WTC11 (cell line): ENCODE measurements around the gene FAM181A. TPM values are rescaled to one million over a fixed set of nuclear protein-coding genes. Genes with fewer than 3 reads are reported as not detected.

Source experiments
- ATAC-seq: fragments of 200-7000 bp; cut with Tn5 transposase; 2 replicates; pipeline ENCODE4 v1.10.0; 2021; ENCODE audit warnings: mild to moderate bottlenecking, moderate library complexity
- CTCF ChIA-PET: fragments of 300-600 bp; sonication (Branson Sonifier 250); formaldehyde crosslinking; loops from one replicate; lab custom pipeline; 2021; ENCODE audit warnings: antibody characterized with exemption; lab: Charles Lee
- POLR2A ChIA-PET: fragments of 350-600 bp; sonication (Branson Sonifier 250); formaldehyde crosslinking; loops from one replicate; lab custom pipeline; 2021; ENCODE audit warnings: antibody characterized with exemption; lab: Charles Lee
- DNase-seq: peaks from one replicate; pipeline ENCODE4 v3.0.0; 2021; ENCODE audit warnings: low spot score
- H3K27ac Mint-ChIP-seq: 2 replicates; pipeline ENCODE4 v1.8.0; 2021; ENCODE audit warnings: mixed read lengths
- H3K27me3 Mint-ChIP-seq: 2 replicates; pipeline ENCODE4 v1.8.0; 2021; ENCODE audit warnings: low read depth, mild to moderate bottlenecking, moderate library complexity, mixed read lengths
- H3K36me3 Mint-ChIP-seq: 2 replicates; pipeline ENCODE4 v1.8.0; 2021; ENCODE audit warnings: mixed read lengths
- H3K4me1 Mint-ChIP-seq: 2 replicates; pipeline ENCODE4 v1.8.0; 2022; ENCODE audit warnings: mixed read lengths
- H3K4me3 Mint-ChIP-seq: 2 replicates; pipeline ENCODE4 v1.8.0; 2021; ENCODE audit warnings: mild to moderate bottlenecking, moderate library complexity, mixed read lengths
- H3K9me3 Mint-ChIP-seq: 2 replicates; pipeline ENCODE4 v1.8.0; 2021; ENCODE audit warnings: mixed read lengths
- CREB1 ChIP-seq: sonication (generic); formaldehyde crosslinking; IDR thresholded peaks from 2 replicates; pipeline ENCODE4 v1.8.0; 2023; ENCODE audit warnings: mild to moderate bottlenecking, missing genetic modification reagents
- EMX1 ChIP-seq: fragments of 250-450 bp; sonication (Bioruptor Pico); IDR thresholded peaks from 2 replicates; pipeline ENCODE4 v1.8.0; 2021; ENCODE audit warnings: mild to moderate bottlenecking
- FOXP1 ChIP-seq: sonication (generic); formaldehyde crosslinking; IDR thresholded peaks from 2 replicates; pipeline ENCODE4 v1.8.0; 2022; ENCODE audit warnings: missing genetic modification reagents, mild to moderate bottlenecking, moderate library complexity, borderline replicate concordance
- NFATC4 ChIP-seq: fragments of 250-450 bp; sonication (Bioruptor Pico); IDR thresholded peaks from 2 replicates; pipeline ENCODE4 v1.9.0; 2021; ENCODE audit warnings: mild to moderate bottlenecking
- RORB ChIP-seq: fragments of 250-450 bp; sonication (Bioruptor Pico); IDR thresholded peaks from 2 replicates; pipeline ENCODE4 v1.9.0; 2021; ENCODE audit warnings: mild to moderate bottlenecking
- SMAD3 ChIP-seq: sonication (generic); formaldehyde crosslinking; IDR thresholded peaks from 2 replicates; pipeline ENCODE4 v1.8.0; 2022; ENCODE audit warnings: missing genetic modification reagents, mild to moderate bottlenecking, borderline replicate concordance
- SP1 ChIP-seq: sonication (generic); formaldehyde crosslinking; conservative IDR thresholded peaks from 2 replicates; pipeline ENCODE4 v1.8.1; 2022; ENCODE audit warnings: missing genetic modification reagents
- TCF7 ChIP-seq: sonication (generic); formaldehyde crosslinking; IDR thresholded peaks from 2 replicates; pipeline ENCODE4 v1.8.0; 2022; ENCODE audit warnings: mild to moderate bottlenecking, low read depth, missing genetic modification reagents, moderate library complexity
- ZNF671 ChIP-seq: fragments of 250-450 bp; sonication (Bioruptor Pico); IDR thresholded peaks from 2 replicates; pipeline ENCODE4 v1.8.0; 2021; ENCODE audit warnings: mild to moderate bottlenecking
- total RNA-seq: library from RNA; stranded (reverse); gene quantifications from 3 replicates; pipeline ENCODE4 v1.2.3, GENCODE V29; 2021
- TF ChIP-seq, protein P1 (sequence below): sonication (generic); formaldehyde crosslinking; IDR thresholded peaks from 2 replicates; pipeline ENCODE4 v1.8.1; 2023; ENCODE audit warnings: mild to moderate bottlenecking, missing genetic modification reagents, moderate library complexity
- TF ChIP-seq, protein P2 (sequence below): sonication (generic); formaldehyde crosslinking; IDR thresholded peaks from 2 replicates; pipeline ENCODE4 v1.8.0; 2022; ENCODE audit warnings: missing genetic modification reagents
- TF ChIP-seq, protein P3 (sequence below): sonication (generic); formaldehyde crosslinking; IDR thresholded peaks from 2 replicates; pipeline ENCODE4 v1.8.1; 2022; ENCODE audit warnings: mild to moderate bottlenecking, missing genetic modification reagents, moderate library complexity, borderline replicate concordance
- TF ChIP-seq, protein P4 (sequence below): sonication (generic); formaldehyde crosslinking; IDR thresholded peaks from 2 replicates; pipeline ENCODE4 v1.8.1; 2023; ENCODE audit warnings: mild to moderate bottlenecking, missing genetic modification reagents
- TF ChIP-seq, protein P5 (sequence below): sonication (generic); formaldehyde crosslinking; IDR thresholded peaks from 2 replicates; pipeline ENCODE4 v1.8.1; 2023; ENCODE audit warnings: mild to moderate bottlenecking, moderate library complexity, missing genetic modification reagents
- TF ChIP-seq, protein P6 (sequence below): fragments of 250-450 bp; sonication (Bioruptor Pico); IDR thresholded peaks from 2 replicates; pipeline ENCODE4 v1.9.0; 2021; ENCODE audit warnings: mild to moderate bottlenecking

The FAM181A gene
- total RNA-seq, 1 experiment from 2014 or later: not detected

DNA sequence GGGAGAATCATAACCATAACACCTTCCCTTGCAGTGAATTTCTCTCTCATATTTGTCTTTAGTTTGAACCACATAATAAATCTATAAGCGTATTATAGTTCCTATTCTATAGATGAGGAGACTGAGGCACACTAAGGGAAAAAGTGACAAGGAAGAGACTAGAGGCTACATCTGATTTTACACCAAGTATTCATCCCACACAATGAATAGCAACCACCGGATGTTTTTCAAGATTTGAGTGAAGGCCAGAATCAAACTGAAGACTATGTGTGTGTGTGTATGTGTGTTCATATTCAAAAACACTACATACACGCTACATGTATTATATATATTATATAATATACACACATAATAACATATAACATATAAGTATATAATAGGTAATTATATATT, 44.5 kb downstream of the FAM181A start:
- Mint-ChIP-seq H3K27ac (no peak overlapping the region), H3K4me1 (peaks cover 8% of the 10 kb centered on the region), H3K9me3 (no peaks in the 10 kb centered on the region), H3K36me3 (no peaks in the 10 kb centered on the region), H3K27me3 (no peaks in the 10 kb centered on the region), H3K4me3 (no peak overlapping the region)
- ATAC-seq (no peak), DNase-seq (no peak)
- ChIA-PET CTCF (interaction anchor here (0.7 to 2.3 kb wide), 5 partner anchors 11 to 68 kb away, joined by 3 to 57 read pairs (median 3); no protein-coding TSS in a partner anchor), POLR2A (no interaction called here)
- TF ChIP-seq, protein P1, sequence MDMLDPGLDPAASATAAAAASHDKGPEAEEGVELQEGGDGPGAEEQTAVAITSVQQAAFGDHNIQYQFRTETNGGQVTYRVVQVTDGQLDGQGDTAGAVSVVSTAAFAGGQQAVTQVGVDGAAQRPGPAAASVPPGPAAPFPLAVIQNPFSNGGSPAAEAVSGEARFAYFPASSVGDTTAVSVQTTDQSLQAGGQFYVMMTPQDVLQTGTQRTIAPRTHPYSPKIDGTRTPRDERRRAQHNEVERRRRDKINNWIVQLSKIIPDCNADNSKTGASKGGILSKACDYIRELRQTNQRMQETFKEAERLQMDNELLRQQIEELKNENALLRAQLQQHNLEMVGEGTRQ: no peak
- TF ChIP-seq NFATC4 (CRISPR knock-in tag) (no peak), FOXP1 (CRISPR knock-in tag) (no peak), EMX1 (CRISPR knock-in tag) (no peak), SP1 (no peak)
- TF ChIP-seq, protein P2, sequence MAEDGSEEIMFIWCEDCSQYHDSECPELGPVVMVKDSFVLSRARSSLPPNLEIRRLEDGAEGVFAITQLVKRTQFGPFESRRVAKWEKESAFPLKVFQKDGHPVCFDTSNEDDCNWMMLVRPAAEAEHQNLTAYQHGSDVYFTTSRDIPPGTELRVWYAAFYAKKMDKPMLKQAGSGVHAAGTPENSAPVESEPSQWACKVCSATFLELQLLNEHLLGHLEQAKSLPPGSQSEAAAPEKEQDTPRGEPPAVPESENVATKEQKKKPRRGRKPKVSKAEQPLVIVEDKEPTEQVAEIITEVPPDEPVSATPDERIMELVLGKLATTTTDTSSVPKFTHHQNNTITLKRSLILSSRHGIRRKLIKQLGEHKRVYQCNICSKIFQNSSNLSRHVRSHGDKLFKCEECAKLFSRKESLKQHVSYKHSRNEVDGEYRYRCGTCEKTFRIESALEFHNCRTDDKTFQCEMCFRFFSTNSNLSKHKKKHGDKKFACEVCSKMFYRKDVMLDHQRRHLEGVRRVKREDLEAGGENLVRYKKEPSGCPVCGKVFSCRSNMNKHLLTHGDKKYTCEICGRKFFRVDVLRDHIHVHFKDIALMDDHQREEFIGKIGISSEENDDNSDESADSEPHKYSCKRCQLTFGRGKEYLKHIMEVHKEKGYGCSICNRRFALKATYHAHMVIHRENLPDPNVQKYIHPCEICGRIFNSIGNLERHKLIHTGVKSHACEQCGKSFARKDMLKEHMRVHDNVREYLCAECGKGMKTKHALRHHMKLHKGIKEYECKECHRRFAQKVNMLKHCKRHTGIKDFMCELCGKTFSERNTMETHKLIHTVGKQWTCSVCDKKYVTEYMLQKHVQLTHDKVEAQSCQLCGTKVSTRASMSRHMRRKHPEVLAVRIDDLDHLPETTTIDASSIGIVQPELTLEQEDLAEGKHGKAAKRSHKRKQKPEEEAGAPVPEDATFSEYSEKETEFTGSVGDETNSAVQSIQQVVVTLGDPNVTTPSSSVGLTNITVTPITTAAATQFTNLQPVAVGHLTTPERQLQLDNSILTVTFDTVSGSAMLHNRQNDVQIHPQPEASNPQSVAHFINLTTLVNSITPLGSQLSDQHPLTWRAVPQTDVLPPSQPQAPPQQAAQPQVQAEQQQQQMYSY: no peak
- TF ChIP-seq, protein P3, sequence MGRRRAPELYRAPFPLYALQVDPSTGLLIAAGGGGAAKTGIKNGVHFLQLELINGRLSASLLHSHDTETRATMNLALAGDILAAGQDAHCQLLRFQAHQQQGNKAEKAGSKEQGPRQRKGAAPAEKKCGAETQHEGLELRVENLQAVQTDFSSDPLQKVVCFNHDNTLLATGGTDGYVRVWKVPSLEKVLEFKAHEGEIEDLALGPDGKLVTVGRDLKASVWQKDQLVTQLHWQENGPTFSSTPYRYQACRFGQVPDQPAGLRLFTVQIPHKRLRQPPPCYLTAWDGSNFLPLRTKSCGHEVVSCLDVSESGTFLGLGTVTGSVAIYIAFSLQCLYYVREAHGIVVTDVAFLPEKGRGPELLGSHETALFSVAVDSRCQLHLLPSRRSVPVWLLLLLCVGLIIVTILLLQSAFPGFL: no peak

DNA sequence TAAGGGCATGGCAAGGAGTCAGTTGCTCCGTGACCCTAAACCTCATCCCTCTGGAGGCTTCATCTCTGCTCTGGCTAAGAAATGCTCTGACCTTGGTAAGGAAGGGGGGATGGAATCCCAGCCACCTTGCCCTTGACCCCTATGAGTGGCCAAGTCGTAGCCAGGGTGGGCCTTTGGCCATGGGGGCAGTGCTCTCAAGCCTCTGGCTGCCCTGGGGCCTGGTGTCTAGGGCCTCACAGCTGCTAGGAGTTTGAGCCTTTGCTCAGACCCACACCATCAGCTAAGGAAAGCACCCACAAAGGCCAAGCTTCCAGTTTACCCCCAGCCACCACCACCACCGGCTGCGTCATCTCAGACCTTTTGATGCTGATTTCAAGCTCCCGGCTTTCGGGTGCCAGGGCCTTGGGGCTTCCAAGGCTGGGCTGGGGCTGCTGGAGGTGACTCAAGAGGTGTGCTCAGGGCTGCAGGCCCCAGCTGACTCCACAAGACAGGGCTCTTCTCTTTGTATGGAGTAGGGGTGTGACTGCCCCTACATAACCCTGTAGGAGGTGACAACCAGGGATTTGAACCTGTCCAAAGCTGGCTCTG, 45.6 kb downstream of the FAM181A start:
- TF ChIP-seq RORB (CRISPR knock-in tag) (no peak), CREB1 (CRISPR knock-in tag) (no peak), SP1 (no peak), ZNF671 (CRISPR knock-in tag) (no peak), SMAD3 (CRISPR knock-in tag) (no peak), TCF7 (no peak)
- TF ChIP-seq, protein P4, sequence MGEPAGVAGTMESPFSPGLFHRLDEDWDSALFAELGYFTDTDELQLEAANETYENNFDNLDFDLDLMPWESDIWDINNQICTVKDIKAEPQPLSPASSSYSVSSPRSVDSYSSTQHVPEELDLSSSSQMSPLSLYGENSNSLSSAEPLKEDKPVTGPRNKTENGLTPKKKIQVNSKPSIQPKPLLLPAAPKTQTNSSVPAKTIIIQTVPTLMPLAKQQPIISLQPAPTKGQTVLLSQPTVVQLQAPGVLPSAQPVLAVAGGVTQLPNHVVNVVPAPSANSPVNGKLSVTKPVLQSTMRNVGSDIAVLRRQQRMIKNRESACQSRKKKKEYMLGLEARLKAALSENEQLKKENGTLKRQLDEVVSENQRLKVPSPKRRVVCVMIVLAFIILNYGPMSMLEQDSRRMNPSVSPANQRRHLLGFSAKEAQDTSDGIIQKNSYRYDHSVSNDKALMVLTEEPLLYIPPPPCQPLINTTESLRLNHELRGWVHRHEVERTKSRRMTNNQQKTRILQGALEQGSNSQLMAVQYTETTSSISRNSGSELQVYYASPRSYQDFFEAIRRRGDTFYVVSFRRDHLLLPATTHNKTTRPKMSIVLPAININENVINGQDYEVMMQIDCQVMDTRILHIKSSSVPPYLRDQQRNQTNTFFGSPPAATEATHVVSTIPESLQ (CRISPR knock-in tag): no peak
- TF ChIP-seq, protein P5, sequence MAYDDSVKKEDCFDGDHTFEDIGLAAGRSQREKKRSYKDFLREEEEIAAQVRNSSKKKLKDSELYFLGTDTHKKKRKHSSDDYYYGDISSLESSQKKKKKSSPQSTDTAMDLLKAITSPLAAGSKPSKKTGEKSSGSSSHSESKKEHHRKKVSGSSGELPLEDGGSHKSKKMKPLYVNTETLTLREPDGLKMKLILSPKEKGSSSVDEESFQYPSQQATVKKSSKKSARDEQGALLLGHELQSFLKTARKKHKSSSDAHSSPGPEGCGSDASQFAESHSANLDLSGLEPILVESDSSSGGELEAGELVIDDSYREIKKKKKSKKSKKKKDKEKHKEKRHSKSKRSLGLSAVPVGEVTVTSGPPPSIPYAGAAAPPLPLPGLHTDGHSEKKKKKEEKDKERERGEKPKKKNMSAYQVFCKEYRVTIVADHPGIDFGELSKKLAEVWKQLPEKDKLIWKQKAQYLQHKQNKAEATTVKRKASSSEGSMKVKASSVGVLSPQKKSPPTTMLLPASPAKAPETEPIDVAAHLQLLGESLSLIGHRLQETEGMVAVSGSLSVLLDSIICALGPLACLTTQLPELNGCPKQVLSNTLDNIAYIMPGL (CRISPR knock-in tag): no peak
- TF ChIP-seq, protein P6, sequence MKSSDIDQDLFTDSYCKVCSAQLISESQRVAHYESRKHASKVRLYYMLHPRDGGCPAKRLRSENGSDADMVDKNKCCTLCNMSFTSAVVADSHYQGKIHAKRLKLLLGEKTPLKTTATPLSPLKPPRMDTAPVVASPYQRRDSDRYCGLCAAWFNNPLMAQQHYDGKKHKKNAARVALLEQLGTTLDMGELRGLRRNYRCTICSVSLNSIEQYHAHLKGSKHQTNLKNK (CRISPR knock-in tag): no peak
- Mint-ChIP-seq H3K36me3 (no peaks in the 10 kb centered on the region), H3K4me3 (no peak overlapping the region), H3K9me3 (no peaks in the 10 kb centered on the region), H3K27me3 (no peaks in the 10 kb centered on the region), H3K27ac (no peak overlapping the region), H3K4me1 (peaks cover 8% of the 10 kb centered on the region)
- ChIA-PET CTCF (interaction anchor here (0.7 to 1.2 kb wide), 3 partner anchors 33 to 66 kb away, joined by 3 to 7 read pairs (median 6); no protein-coding TSS in a partner anchor), POLR2A (no interaction called here)
- DNase-seq (no peak), ATAC-seq (no peak)
